Stimulated activated CD4-positive, alpha-beta T cell treated with anti-CD3 and anti-CD28 coated beads, Interleukin-2, amount 100 ng/mL, for 4 hours (primary cell): ENCODE results near the gene IMPG2.
"Not testable (repeated sequence)": the region's sequence is repeated elsewhere in the genome, so short reads cannot be mapped to it uniquely, and the experiment has no call there.

Experiments used
- DNase-seq: peaks from one replicate; pipeline ENCODE4 v3.0.0-alpha.2; 2020; ENCODE audit warnings: low read depth

IMPG2 gene

DNA sequence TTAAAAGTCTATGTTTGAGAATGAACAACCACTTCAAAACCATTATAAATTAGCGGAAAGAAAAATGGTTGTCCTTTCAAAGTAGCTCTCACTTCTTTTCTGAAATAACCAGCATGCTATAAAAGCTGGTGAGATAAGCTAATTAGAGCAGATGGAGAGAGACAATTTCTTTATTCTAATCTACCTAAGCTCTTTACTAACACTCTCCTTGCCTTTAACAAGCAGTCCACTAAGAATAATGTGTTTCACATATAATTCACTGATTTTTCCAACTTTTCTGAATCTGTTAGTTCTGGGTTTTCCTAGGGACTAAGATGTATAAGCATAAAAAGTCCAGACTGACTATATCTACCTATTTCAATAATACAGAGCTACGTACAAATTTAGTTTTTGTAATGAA is at the start of gene IMPG2:
Gene IMPG2 (minus strand): TSS at position 101 of the 400 bp plus-strand sequence. CDS start 203 bp downstream, outside the sequence.
- no peak for DNase-seq

DNA sequence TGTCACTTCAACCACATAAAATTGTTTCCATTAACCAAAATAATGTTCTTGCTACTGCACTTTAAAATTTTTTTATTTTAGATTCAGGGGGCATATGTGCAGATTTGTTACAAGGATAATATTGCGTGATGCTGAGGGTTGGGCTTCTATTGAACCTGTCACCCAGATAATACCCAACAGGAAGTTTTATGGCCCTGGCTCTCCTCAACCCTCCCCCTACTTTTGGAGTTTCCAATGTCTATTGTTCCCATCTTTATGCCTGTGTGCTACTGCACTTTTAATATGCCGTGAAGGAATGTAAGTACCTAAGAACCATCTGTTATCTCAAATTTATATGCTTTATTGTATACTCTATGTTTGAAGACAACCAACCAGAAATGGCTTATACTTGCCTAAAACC is 42.0 kb upstream of the IMPG2 start:
- no peak for DNase-seq

DNA sequence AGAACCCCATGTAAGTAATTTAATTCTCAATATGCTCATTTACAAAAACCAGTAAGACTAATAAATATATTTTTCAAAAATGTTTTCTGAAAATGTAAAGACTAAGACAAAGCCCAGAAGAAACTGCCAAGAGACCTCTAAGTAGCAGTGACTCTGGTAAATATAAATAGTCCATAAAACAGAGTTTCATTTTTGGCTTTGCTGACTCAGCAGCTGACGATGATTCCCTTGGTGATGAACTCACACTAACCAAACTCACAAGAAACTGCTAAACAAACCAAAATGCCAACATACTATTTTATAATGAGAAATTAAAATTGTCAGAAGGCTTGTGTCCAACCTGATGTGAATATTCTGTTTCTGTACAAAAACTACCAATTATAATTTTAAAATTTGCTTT is 31.5 kb upstream of the IMPG2 start:
- no peak for DNase-seq

DNA sequence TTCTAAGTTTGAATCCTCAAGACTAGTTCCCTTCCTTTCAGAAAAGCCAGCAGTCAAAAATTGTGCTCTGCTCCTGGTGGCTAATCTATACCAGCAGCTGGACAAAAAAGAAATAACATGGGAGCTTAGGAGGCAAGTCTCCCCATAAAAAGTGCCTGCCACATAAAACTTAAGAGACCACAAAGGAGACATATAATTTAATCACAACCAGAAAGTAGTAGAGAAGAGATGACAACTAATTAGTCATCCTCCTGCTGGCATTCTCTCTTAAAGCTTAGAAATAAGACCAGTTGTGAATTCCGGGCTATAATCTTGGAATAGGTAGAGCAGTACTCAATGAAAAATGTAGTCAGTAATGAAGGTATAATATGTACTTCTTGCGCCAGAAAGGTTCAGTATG is 20.2 kb upstream of the IMPG2 start:
- DNase-seq = no peak

DNA sequence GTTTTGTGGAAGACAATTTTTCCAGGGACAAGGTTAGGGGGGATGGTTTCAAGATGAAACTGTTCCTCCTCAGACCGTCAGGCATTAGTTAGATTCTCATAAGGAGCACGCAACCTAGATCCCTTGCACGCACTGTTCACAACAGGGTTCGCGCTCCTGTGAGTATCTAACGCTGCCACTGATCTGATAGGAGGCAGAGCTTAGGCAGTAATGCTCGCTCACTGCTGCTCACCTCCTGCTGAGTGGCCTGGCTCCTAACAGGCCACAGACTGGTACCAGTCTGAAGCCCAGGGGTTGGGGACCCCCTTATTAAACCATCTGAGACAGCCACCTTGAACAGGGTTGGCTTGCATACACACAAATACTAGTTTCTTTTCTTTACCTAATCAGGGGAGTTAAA is 13.5 kb upstream of the IMPG2 start:
- no peak for DNase-seq

DNA sequence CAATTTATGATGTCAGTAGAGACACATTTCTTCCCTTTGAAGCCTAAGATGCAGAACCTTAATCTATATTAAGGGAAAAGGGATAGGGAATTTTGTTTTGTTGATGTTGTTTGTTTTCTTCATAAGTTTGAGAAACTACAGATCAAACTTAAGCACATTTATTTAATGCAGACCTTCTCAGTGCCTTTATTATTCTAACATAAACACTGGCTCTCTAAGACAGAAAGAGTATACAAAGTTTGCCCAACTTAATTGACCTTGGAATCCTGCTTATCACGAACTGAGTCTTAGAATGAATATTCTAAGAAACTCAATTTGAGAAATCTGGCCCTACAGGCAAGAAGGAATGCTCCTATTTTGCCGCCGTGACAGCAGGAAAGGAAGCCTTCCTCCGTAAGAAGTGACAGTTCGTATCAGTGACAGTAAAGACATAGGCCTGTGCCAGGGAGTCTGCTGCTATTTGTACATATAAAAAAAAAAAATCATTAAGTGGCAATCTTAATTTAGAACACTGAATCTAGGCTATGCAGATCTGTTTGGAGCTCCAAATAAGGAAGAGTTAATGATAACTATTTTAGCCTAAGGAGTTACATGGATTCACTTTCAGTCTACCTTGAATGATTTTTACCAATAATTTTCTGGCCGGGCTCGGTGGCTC is 8.8 kb upstream of the IMPG2 start:
- DNase-seq = no peak

DNA sequence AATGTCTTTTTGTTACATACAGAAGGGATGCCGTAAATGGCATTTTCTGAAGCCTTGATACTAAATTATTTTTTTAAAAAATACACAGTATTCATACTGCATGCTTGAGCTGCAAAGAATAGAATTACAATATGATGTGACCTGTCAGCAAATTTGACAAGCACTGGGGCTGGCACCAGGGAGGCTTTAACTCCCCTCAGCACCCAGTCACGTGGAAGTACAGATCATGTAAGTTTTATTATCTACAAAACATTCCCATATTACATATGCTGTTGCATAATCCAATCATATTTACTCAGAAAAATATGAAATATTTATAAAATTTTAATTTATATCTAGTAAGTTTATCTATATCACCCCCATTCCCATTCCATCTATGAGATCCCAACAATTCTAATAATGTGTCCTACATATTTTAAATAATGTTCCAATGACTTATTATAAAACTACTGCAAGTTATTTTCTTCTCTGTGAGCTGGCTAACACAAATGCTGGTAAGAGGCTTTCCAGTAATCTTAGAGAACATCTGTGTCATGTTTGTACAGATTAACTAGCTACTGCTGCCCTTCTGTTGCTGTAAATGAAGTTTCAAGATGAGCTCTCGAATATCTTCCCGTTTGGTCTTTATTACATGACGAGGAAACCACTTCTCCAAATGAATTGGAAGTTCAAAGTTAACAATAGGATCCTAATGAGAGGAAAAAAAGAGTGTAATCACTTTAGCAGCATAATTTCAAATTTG is 5.2 kb upstream of the IMPG2 start:
- DNase-seq = no peak

DNA sequence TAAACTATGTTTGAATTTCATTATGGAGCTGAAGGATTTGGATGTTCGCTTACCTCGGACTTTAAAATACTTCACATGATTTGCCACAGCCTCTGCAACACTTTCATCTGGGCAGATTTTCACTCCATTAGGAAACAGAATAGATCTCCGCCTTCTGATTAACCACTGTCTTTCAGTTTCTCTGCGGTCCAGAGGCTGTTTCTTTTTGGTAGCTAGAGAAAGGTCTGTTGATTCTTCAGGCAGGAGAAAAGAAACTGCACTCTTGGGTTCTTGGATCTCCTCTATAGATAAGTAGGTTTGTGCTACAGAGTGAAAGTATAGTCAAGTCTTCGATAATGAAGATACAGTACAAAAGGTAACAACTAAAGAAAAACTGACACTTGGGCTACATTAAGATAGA is 844 bp downstream of the IMPG2 start:
- no peak for DNase-seq

DNA sequence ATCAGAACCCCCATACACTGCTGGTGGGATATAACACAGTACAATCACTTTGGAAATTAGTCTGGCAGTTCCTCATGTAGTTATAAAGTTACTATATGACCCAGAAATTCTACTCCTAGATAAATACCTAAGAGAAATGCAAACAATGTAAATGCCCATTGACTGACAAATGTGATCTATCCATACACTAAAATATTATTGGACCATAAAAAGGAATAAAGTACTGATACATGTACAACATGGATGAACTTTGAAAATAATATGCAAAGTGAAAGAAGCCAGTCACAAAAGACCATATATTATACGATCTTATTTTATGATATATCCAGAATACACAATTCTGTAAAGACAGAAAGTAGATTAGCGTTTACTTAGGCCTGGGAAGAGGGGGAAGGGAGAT is 7.8 kb downstream of the IMPG2 start:
- no peak for DNase-seq

DNA sequence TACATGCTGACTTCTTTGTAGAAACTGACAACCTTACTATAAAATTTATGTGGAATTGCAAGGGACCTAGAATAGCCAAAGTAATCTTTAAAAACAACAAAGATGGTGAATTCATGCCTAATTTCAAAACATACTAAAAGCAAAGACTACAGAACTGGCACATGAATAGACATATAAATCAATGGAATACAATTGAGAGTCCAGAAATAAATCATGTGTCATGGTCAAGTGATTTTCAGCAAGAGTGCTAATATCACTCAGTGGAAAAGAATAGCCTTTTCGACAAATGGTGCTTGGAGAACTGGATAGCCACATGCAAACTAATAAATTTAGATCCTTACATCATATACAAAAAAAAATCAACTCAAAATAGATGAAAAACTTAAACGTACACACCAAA is 8.7 kb downstream of the IMPG2 start:
- DNase-seq = no peak

DNA sequence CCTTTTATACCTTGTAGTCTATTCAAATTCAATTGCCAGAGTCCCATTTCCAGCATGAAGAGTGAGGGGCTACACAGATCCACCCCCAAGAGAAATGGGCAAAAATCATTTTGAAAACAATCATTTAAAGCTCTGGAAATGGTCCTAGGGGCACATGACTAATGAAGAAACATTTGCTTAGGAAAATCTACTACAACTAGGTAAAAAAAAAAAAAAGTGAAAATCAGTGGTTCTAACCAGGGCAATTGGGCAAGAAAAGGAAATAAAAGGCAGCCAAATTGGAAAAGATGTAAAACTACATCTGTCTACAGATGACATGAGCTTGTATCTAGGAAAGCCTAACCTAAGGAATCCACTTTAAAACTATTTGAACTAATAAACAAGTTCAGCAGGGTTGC is 9.4 kb downstream of the IMPG2 start:
- no peak for DNase-seq

DNA sequence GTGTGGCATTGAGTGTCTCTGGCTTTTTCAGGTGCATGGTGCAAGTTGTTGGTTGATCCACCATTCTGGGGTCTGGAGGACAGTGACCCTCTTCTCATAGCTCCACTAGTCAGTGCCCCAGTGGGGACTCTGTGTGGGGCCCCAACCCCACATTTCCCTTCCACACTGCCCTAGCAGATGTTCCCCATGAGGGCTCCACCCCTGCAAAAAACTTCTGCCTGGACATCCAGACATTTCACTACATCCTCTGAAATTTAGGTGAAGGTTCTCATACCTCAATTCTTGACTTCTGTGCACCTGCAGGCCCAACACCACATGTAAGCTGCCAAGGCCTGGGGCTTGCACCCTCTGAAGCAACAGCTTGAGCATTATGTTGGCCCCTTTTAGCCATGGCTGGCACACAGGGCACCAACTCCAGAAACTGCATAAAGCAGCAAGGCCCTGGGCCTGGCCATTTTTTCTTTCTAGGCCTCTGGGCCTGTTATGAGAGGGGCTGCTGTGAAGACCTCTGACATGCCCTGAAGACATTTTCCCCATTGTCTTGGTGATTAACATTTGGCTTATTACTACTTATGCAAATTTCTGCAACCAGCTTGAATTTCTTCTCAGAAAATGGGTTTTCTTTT is 12.1 kb downstream of the IMPG2 start:
- DNase-seq = not testable (repeated sequence)

DNA sequence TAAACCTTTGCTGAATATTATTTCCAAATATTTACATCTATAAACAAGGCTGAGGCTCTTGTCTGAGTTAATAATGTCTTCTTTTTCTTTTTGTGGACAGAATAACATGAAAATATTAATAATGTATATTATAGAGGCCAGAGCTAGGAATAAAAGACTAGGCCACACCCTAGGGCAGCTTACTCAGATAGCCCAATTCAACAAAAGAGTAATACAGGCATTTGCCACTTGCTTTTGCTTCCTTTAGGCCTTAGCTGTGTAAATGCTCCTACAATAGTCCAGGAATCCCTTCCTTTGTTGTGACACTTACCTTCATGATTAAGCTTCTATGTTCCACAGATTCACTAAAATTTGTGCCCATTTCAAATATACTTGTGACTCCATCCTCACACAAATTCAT is 16.5 kb downstream of the IMPG2 start:
- DNase-seq = no peak

DNA sequence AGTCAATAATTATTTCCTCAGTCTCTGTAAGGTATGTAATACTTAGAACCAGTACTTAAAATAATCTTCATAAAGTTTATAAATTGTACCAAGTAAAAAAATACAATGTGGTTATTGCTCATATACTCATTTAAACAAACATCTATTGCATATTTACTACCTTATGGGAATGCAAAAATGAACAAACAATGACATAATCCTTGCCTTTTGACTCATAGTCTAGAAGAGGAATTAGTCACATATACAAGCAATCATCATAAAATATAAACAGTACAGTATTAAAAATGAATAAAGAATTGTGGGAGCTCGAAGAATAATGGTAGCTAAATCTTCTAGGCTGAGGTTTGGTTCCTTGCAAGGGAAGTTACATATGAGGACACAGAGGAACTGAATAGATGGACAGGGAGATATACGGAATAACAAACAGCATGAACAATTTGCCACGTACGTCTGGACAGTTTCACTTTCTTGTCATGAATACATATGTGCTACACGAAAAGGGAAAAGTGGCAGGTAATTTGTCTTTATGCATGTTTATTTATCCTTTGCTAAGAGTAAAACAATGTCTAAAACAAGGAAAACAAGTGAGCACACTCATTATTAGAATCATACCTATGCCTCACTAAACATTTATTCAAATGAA is 17.2 kb downstream of the IMPG2 start:
- no peak for DNase-seq

DNA sequence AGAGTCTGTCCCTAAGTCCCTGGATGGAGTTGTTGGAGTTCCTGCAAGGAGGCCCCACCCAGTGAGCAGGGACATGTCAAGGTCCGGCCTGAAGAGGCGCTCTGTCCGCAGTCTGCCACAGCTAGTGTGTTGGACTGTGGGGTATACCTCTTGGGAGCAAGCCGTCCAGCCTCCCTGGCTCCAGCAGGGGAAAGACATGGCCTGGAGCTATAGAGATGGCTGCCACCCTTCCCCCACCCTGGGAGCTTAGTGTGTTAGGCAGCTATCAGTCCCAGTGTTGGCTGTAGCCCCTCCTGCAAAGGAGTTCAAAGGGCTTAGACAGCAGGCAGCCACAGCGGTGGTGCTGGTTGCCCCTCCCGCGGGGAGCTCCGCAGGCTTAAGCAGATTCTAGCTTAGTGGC is 20.3 kb downstream of the IMPG2 start:
- no peak for DNase-seq

DNA sequence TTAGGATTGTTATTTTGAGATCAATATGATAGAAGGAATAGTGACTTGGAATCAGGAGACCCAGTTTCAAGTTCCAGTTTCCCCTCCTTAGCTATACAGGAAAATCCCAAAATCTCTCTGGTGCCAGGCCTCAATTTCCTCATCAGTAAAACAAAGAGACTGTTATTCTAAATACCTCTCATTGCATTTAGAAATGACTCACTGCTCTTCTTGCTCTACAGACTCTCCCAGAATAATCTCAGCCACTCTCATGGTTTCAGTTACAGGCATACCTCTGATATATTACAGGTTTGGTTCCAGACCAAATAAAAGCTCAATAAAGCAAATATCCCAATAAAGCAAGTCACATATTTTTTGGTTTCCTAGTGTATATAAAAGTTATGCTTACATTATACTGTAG is 28.3 kb downstream of the IMPG2 start:
- DNase-seq = no peak

DNA sequence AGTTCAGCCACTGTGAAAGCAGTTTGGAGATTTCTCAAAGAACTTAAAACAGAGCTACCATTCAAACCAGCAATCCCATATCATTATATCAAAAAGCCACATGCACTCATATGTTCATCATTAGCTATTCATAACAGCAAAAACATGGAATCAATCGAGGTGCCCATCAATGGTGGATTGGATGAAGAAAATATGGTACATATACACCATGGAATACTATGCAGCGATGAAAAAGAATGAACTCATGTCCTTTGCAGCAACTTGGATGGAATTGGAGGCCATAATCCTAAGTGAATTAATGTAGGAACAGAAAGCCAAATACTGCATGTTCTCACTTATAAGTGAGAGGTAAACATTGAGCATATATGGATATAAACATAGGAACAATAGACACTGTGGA is 32.1 kb downstream of the IMPG2 start:
- DNase-seq = no peak

DNA sequence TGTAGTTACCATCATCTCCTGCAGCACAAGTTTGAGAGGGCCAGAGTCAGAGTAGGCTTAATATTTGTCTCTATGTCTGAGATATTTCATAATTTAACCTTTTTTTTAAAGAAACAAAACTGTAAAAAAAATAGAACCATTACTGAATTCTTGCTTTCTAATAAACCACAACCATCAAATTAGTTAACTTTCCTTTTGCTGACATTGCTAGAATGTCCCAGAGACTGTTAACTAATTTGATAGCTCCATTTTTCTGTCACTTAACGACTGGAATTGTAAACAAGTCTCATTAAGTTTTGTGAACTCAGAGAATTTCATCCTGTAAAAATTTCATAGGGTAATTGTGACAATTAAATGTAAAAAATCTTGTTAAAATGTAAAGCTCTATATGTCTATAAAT is 35.6 kb downstream of the IMPG2 start:
- no peak for DNase-seq

DNA sequence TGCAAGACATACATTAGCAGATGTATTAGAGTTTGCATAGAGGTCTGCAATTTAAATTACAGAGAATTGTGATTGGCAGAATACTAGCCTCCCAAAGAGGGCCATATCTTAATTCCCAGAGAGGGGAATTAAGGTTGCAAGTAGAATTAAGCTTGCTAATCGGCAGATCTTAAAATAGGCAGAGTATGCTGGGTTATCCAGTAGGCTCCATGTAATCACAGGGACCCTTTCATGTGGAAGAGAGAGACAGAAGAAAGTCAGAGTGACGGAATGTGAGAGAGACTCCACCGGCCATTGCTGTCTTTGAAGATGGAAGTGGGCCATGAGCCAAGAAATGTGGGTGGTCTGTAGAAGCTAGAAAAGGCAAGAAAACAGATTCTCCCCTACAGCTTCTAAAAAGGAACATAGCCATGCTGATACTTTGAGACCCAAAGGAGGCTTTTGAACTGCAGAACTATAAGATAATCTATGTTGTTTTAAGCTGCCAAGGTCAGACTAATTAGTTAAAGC is 38.8 kb downstream of the IMPG2 start:
- no peak for DNase-seq

DNA sequence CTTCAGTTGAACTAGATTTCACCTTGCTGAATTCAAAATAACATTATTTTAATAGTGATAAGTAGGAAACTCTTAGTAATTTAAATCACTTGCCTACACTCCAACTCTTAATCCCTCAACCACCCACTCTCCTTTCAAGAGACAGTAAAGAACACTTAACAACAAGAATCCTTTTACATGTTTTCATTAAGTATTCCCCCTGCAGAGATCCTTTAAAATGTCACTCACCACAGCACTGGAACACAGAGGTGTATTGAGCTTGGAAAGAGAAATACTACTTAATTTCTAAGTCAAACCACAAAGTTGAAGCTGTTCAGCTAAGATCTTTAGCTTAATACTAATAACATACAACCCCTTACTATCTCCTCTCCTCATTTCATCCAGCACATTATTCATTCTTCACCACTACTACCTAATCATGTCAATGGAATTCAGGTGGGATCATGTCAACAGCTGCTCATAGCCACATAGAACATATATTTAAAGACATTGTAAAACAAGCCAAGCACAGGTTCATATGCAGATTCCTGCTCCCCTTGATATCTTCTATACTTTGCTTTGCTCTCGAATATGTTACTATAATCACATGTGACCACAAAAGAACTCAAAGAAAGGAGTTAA is 40.5 kb downstream of the IMPG2 start:
- DNase-seq = no peak

DNA sequence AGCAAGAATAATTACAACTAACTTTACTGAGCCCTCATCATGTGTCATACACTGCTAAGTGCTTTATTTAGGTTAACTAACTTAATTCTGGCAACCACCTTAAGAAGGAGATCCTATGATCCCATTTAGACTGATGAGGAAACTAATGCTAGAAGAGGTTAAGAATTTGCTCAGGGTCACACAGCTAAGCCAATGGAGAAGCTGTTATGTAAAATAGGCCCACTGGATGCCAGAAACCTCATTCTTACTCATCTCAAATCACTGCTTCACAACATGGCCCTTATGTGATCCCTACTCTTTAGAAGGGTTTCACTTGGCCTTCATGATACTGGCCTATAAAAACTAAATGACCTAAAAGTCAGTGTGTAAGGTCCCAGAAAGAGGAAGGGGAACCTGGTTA is 41.2 kb downstream of the IMPG2 start:
- no peak for DNase-seq

DNA sequence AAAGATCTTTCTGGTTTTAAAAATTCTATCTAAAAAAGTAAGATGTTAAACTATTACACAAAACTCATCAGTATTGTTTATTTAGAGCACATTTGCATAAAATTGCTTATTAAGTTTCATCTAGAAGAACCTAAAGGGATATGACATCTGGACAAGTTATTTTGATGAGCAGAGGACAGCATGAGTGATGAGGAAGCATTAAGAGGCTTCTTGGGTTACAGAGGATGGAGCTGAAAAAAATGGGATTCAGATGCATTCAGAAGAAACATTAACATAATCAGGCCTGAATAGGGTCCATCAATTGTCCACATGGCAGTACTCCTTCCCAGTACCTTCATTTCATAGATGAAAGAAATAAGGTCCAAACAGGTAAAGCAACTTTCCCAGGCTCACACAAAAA is 41.6 kb downstream of the IMPG2 start:
- no peak for DNase-seq
